ENCODE measurements around the gene PRDX1. TPM values are rescaled to one million over a fixed set of nuclear protein-coding genes. Genes with fewer than 3 reads are reported as not detected.
A peak's percentile ranks its signal among the peaks of the same experiment; 100 is the strongest.
"Not testable (repeated sequence)": the region's sequence is repeated elsewhere in the genome, so short reads cannot be mapped to it uniquely, and the experiment has no call there.

PRDX1 gene
- total and polyA plus RNA-seq, 2 experiments from 2014 or later = 1,070 to 2,149 TPM

GRCh38 chr1:45516036-45516435 lies 5.6 kb downstream of the PRDX1 start:
- H3K4me3 Mint-ChIP-seq = no peak overlapping the region
- Histone ChIP-seq H3K27me3 (ENCODE audit: insufficient read depth) (no peaks in the 10 kb centered on the region), H3K4me1 (ENCODE audit: insufficient read depth) (peaks cover 9% of the 10 kb centered on the region), H3K4me2 (no peak overlapping the region), H3K27ac (ENCODE audit: low read depth) (peak overlapping the region; percentile 42), H3K36me3 (ENCODE audit: insufficient read depth) (peaks cover 81% of the 10 kb centered on the region), H3K4me3 (no peak overlapping the region), H2AFZ (no peak overlapping the region), H4K20me1 (replicated peaks; ENCODE audit: insufficient read depth) (peaks cover 61% of the 10 kb centered on the region), H3K79me2 (replicated peaks; ENCODE audit: insufficient read depth) (peaks cover 72% of the 10 kb centered on the region), H3K9me2 (ENCODE audit: insufficient read depth) (no peaks in the 10 kb centered on the region), H3F3A (replicated peaks; ENCODE audit: low read depth) (peaks cover 71% of the 10 kb centered on the region)
- no peak overlapping the region for H3K27ac Mint-ChIP-seq
- TF ChIP-seq STAT1 (IDR thresholded peaks at IDR 0.05; ENCODE audit: unreplicated experiment) (no peak), CREB1 (CRISPR knock-in tag; IDR thresholded peaks at IDR 0.05; ENCODE audit: low read depth) (no peak), ETS1 (IDR thresholded peaks at IDR 0.05) (no peak), EZH2 (IDR thresholded peaks at IDR 0.05; ENCODE audit: low read depth, unreplicated experiment) (no peak), ZNF331 (CRISPR knock-in tag; IDR thresholded peaks at IDR 0.05; ENCODE audit: low read depth) (no peak), REST (IDR thresholded peaks at IDR 0.05; ENCODE audit: unreplicated experiment) (no peak), ZNF114 (CRISPR knock-in tag; IDR thresholded peaks at IDR 0.05) (no peak), POLR2AphosphoS5 (IDR thresholded peaks at IDR 0.05; ENCODE audit: low read depth) (no peak), NANOG (IDR thresholded peaks at IDR 0.05; ENCODE audit: borderline replicate concordance) (no peak), CTCF (conservative IDR thresholded peaks at IDR 0.05; ENCODE audit: low read depth in 2 of 2) (no peak), JUNB (IDR thresholded peaks at IDR 0.05; ENCODE audit: unreplicated experiment) (no peak)
- H3K4me1 Mint-ChIP-seq = peaks cover 11% of the 10 kb centered on the region
- peaks cover 92% of the 10 kb centered on the region for H3K36me3 Mint-ChIP-seq (ENCODE audit: low read depth)
- DNase-seq (ENCODE audit: low spot score) = no peak
- H3K9me3 Mint-ChIP-seq = no peaks in the 10 kb centered on the region; the same call in 2 of the 3 replicates
- ATAC-seq = no peak
- H3K27me3 Mint-ChIP-seq (ENCODE audit: insufficient read depth, low read depth, poor library complexity) = peaks cover 4% of the 10 kb centered on the region

DNA sequence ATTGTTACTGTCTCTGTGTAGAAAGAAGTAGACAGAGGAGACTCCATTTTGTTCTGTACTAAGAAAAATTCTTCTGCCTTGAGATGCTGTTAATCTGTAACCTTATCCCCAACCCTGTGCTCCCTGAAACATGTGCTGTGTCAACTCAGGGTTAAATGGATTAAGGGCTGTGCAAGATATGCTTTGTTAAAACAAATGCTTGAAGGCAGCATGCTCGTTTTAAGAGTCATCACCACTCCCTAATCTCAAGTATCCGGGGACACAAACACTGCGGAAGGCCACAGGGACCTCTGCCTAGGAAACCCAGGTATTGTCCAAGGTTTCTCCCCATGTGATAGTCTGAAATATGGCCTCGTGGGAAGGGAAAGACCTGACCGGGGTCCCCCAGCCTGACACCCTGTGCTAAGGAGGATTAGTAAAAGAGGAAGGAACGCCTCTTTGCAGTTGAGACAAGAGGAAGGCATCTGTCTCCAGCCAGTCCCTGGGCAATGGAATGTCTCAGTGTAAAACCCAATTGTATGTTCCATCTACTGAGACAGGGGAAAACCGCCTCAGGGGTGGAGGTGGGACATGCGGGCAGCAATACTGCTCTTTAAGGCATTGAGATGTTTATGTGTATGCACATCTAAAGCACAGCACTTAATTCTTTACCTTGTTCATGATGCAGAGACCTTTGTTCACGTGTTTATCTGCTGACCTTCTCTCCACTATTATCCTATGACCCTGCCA lies 8.0 kb downstream of the PRDX1 start:
- H2AFZ ChIP-seq; H3K27me3 Mint-ChIP-seq (ENCODE audit: insufficient read depth, low read depth, poor library complexity); H3K27ac Mint-ChIP-seq; H3K27me3 ChIP-seq (ENCODE audit: insufficient read depth); H3K9me3 Mint-ChIP-seq; H3K4me2 ChIP-seq; H3K9me2 ChIP-seq (ENCODE audit: insufficient read depth); ATAC-seq; H3K4me1 ChIP-seq (ENCODE audit: insufficient read depth); H3K4me3 Mint-ChIP-seq; H3K4me3 ChIP-seq; H3K4me1 Mint-ChIP-seq; DNase-seq (ENCODE audit: low spot score): not testable (repeated sequence)
- H3K79me2 ChIP-seq (replicated peaks; ENCODE audit: insufficient read depth) = peaks cover 49% of the 10 kb centered on the region
- peaks cover 97% of the 10 kb centered on the region for H3K36me3 Mint-ChIP-seq (ENCODE audit: low read depth)
- H3F3A ChIP-seq (replicated peaks; ENCODE audit: low read depth) = peaks cover 83% of the 10 kb centered on the region
- H3K36me3 ChIP-seq (ENCODE audit: insufficient read depth) = peaks cover 95% of the 10 kb centered on the region
- peak overlapping the region; percentile 76; the same call in 1 of the 2 replicates for H3K27ac ChIP-seq (ENCODE audit: low read depth)
- H4K20me1 ChIP-seq (replicated peaks; ENCODE audit: insufficient read depth) = peaks cover 60% of the 10 kb centered on the region
